ENCODE results near the gene OSTF1. TPM values are rescaled to one million over a fixed set of nuclear protein-coding genes. Genes with fewer than 3 reads are reported as not detected.

The OSTF1 gene
- total and polyA plus RNA-seq, 10 of the 15 experiments (the other 5 are each of a cell fraction or from before 2014, with no cell fraction given) = 36.2 to 82.4 (median 46.9) TPM

DNA sequence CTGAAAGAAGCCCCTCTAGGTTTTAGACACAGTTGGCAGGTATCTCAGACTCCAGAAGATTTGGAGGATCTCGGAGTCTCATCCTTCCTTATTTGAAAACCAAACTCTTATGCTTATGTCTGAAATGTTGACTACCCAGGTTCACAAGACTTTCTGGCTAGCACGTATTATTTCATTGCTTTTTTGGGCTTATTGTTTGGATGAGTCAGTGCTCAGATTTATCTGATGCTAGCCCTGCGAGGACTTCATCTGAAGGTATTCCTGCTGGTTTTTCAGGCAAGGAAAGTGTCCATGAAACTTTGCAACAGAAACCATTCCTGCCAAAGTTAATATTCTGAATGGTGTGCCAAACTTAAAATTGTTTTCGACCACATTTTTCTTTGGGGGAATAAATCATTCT is 8.5 kb downstream of the OSTF1 start (continued):
- TF ChIP-seq, protein P1, sequence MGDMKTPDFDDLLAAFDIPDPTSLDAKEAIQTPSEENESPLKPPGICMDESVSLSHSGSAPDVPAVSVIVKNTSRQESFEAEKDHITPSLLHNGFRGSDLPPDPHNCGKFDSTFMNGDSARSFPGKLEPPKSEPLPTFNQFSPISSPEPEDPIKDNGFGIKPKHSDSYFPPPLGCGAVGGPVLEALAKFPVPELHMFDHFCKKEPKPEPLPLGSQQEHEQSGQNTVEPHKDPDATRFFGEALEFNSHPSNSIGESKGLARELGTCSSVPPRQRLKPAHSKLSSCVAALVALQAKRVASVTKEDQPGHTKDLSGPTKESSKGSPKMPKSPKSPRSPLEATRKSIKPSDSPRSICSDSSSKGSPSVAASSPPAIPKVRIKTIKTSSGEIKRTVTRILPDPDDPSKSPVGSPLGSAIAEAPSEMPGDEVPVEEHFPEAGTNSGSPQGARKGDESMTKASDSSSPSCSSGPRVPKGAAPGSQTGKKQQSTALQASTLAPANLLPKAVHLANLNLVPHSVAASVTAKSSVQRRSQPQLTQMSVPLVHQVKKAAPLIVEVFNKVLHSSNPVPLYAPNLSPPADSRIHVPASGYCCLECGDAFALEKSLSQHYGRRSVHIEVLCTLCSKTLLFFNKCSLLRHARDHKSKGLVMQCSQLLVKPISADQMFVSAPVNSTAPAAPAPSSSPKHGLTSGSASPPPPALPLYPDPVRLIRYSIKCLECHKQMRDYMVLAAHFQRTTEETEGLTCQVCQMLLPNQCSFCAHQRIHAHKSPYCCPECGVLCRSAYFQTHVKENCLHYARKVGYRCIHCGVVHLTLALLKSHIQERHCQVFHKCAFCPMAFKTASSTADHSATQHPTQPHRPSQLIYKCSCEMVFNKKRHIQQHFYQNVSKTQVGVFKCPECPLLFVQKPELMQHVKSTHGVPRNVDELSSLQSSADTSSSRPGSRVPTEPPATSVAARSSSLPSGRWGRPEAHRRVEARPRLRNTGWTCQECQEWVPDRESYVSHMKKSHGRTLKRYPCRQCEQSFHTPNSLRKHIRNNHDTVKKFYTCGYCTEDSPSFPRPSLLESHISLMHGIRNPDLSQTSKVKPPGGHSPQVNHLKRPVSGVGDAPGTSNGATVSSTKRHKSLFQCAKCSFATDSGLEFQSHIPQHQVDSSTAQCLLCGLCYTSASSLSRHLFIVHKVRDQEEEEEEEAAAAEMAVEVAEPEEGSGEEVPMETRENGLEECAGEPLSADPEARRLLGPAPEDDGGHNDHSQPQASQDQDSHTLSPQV (IDR thresholded peaks at IDR 0.05) = no peak
- no peak for TF ChIP-seq RUNX3 (IDR thresholded peaks at IDR 0.05; ENCODE audit: low read length)
- no peak for TF ChIP-seq MYB (IDR thresholded peaks at IDR 0.05; ENCODE audit: borderline replicate concordance, low read depth, low read length)
- TF ChIP-seq MTA3 (IDR thresholded peaks at IDR 0.05; ENCODE audit: borderline replicate concordance, low read length) = no peak
- TF ChIP-seq, protein P2, sequence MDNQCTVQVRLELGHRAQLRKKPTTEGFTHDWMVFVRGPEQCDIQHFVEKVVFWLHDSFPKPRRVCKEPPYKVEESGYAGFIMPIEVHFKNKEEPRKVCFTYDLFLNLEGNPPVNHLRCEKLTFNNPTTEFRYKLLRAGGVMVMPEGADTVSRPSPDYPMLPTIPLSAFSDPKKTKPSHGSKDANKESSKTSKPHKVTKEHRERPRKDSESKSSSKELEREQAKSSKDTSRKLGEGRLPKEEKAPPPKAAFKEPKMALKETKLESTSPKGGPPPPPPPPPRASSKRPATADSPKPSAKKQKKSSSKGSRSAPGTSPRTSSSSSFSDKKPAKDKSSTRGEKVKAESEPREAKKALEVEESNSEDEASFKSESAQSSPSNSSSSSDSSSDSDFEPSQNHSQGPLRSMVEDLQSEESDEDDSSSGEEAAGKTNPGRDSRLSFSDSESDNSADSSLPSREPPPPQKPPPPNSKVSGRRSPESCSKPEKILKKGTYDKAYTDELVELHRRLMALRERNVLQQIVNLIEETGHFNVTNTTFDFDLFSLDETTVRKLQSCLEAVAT (IDR thresholded peaks at IDR 0.05) = no peak
- no peak for TF ChIP-seq RBBP5 (conservative IDR thresholded peaks at IDR 0.05)
- TF ChIP-seq IKZF1 (conservative IDR thresholded peaks at IDR 0.05) = no peak
- no peak for TF ChIP-seq RELA (IDR thresholded peaks at IDR 0.05; ENCODE audit: borderline replicate concordance, partially characterized antibody)
- TF ChIP-seq CBX5 (IDR thresholded peaks at IDR 0.05; ENCODE audit: low read depth) = no peak
- TF ChIP-seq, protein P3, sequence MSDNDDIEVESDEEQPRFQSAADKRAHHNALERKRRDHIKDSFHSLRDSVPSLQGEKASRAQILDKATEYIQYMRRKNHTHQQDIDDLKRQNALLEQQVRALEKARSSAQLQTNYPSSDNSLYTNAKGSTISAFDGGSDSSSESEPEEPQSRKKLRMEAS (IDR thresholded peaks at IDR 0.05; ENCODE audit: low read depth, low read length) = no peak
- no peak for TF ChIP-seq POU2F2 (IDR thresholded peaks at IDR 0.05; ENCODE audit: borderline replicate concordance, low read depth, low read length)

Data from GM12878 (cell line).